Measurements from ENCODE around the gene WDR82.

The WDR82 gene

DNA sequence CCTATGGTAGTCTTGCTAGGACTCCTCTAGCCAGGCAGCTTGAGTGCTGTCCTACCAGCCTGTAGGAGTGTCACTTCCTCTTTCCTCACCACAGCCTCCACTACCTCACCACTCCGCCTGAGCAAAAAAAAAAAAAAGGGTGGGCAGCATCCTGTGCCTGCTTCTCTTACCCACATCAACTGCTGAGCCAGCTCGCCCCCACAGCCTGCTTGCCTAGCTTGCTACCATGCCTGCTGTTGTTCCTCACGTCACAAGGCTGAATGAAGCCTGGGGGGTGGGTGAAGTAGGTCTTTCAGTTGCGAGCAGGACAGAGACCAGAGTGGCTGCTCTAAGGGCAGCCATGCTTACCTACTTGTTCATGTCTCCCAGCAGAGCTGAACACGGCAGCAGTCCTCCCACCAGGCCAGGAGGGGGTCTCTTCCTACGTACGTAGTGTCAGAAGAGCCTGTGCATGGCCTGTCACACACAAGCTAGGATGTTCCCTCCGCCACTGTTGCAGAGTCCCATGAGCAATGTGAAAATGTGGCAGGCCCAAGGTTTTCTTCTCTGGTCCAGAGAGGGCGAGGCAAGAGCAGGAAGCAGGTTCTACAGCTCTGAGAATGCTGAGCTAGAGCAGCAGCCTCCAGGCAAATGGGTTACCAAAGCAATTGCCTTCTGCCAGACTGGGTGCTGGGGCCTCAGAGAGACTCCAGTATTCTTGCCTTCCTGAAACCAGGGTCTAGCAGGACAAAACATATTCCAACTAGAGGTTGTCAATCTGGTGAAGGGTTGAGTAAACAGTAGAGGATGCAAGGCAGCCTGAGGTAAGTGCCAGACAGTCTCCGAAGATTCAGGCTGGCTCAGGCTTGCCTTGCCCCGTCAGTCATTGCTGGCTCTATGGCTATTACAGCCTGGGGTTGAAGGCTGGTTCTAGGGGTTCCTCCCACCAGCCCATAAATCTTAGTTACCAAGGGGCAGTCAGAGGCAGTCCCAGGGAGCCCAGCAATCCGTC, 24.8 kb downstream of the WDR82 start:
- peak in 5 of 14 donors; percentile 34 to 54 (median 38) for DNase-seq

DNA sequence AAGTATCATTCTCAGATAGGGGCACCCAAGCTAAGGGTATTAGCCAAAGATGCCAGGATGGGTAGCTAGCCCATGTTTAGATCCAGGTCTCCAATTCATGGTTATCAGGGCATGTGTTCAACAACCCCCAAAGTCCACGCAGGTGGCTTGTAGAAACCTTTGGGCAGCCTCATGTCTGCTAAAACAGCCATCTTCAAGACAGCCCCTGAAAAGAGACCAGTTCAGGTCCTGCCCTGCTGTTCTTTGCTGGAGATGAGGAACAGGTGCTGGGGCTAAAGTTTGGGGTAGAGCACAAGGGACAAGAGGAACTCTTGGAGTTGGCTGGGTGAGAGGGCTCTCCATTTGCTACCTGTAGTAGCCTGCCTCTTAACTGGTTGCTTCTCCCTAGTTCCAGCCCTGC, 28.3 kb downstream of the WDR82 start:
- DNase-seq = no peak

DNA sequence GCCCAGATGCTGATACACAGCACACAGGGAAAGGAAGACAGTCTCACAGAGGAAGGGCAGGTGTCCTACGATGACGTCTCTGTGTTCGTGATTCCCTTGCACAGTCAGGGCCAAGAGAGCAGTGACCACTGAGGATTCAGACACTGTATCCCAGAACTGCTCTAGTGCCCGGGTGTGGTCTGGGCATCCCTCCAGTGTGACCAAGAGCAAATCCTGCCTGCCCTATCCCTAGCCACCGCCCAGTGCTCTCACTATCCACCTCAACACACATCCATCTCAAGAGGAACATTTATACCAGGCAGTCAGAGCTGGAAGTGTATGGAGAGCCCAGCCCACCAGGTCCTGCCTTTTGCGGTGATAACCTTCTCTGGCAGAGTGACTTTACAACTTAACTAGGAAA, 28.8 kb downstream of the WDR82 start:
- no peak for DNase-seq

DNA sequence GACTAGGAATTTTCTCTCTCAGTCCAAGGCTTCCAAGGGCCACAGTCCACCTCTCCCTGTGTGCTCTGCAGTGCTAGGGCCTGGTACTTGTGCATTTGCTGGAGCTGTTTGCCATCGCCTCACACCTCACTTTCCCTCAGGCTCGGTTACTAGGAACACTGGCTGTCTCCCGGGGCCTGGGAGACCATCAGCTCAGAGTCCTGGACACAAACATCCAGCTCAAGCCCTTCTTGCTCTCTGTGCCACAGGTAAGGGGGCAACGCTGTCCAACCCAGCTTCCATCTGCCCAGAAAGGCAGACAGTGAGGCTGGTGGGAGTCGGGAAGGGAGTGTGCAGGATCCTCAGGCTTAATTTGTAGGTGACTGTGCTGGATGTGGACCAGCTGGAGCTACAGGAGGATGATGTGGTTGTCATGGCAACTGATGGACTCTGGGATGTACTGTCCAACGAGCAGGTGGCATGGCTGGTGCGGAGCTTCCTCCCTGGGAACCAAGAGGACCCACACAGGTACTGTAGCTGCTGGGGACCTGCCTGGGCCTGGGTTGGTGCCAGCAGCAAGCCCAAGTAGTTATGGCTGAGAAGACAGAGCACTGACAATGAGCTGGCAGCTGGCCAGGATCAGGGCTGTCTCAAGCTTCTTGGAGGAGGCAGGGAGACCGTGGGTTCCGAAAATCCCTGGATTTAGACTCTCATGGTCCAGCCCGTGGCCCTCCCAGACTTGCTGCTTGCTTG, 29.5 kb downstream of the WDR82 start:
- peak in 1 of 14 donors; percentile 92 for DNase-seq

DNA sequence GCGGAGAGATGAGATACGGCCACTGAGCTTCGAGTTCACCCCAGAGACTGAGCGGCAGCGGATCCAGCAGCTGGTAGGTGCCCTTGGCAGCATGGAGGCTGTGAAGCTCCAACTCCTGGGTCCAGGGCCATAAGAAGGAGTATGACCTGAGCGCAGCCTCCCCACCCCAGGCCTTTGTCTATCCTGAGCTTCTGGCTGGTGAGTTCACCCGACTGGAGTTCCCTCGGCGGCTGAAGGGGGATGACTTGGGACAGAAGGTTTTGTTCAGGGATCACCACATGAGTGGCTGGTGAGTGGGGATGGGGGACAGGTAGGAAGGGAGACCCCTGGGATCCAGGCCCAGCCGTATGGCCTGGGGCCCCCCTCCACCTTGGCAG, 30.3 kb downstream of the WDR82 start:
- no peak for DNase-seq

DNA sequence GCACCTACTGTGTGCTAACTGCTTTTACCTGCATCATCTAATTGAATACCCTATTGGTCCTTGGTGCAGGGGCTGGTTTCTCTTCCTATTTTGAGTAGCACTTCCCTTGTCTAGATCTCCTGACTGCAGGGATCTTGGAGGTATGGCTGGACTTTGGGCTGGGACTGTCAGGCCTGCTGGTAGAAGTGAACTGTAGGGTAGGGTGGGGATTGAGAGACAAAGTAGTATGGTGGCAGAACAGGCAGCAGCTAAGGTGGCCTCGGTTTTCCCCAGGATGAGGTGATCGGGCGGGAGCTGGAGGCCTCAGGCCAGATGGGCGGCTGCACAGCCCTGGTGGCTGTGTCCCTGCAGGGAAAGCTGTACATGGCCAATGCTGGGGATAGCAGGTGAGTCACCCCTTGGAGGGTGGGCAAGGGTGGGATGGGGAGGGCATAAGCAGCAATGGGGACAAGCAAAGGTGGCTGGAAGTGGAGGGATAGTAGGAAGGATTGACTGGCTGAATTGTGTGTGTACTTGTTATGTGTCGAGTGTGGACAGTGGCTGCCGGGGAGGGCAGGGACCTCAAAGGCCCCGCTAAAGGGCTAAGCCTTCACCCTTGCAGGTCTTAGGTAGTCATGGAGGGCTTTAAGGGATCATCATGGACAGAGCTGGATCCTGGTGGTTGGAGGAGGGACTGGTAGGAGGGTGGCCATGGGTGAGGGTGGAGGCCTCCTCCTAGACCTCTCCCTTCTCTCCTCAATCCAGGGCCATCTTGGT, 30.9 kb downstream of the WDR82 start:
- DNase-seq = no peak

DNA sequence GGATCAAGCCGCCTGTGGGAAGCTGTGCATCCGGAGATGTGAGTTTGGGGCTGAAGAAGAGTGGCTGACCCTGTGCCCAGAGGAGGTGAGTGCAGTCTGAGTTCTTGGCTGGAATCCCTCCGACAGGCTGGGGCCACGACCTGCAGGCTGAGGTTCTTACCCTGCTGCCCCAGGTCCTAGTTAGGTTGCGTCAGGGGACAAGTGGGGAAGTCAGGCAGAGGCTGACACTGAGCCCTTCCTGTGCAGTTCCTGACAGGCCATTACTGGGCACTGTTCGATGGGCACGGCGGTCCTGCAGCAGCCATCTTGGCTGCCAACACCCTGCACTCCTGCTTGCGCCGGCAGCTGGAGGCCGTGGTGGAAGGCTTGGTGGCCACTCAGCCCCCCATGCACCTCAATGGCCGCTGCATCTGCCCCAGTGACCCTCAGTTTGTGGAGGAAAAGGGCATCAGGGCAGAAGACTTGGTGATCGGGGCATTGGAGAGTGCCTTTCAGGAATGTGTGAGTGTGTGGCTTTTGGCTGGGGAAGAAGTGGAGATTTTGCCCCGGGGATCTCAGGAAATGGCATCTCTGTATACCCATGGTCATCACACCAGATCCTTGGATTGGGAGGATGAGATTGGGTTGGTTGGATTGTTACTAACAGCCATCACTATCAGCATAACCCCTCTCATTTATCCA, 31.6 kb downstream of the WDR82 start:
- no peak for DNase-seq

DNA sequence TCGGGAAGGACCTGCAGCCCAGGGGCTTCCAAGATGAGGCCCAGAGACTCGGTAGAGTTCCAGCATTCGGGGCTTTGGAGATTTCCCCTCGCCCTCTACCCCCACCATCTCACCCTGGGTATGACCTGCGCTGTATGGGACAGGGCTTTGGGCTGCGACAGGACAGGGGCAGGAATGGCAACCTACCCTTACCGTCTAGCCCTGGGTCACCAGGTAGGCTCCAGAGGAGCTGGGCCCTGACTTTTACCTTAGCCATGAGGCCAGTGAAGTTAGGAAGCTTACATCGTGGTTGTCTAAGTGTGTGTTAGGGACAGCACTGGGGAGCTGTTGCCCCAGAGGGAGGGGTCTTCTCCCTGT, 32.2 kb downstream of the WDR82 start:
- DNase-seq = no peak

DNA sequence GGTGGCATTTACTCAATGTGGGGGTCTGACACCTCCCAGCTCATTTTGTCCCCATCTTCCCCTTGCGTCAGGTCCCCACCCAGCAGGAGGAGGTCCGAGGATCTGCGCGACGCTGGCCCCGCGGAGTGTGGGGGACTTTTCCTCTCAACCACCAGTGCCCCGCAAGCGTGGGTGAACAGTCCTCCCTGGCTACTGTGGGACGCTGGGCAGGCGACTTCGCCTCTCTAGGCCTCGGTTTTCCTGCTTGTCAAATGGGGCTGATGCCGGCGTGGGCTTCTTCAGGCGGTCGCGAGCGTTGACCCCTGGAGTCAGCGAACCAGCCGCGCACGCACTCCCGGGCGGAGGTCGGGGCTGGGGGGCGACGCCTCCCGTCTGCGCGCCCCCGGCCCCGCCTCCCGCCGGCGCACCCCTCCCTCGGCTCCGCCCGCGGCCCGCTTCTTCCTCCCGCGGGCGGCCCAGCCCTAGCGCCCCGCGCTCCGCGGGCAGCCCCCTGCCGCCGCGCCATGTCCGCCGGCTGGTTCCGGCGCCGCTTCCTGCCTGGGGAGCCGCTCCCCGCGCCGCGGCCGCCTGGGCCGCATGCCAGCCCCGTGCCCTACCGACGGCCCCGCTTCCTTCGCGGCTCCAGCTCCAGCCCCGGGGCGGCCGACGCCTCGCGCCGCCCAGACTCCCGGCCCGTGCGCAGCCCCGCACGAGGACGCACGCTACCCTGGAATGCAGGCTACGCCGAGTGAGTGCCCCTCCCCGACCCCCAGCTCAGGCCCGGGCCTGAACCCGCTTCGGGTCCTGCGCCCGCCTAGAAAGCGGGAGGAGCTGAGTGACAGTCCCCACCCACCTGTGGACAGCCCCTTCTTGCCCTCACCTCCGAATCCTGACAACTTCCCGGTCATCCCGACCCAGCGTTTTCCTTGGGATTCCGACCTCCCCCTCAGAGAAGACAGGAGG, 32.9 kb downstream of the WDR82 start, which contains the start of gene PPM1M:
PPM1M (plus strand) TSS at position 438 of the 942 bp plus-strand sequence; CDS start at position 504, 66 bp downstream.
- peak in 3 of 14 donors; percentile 36 to 54 (median 44) for DNase-seq

DNA sequence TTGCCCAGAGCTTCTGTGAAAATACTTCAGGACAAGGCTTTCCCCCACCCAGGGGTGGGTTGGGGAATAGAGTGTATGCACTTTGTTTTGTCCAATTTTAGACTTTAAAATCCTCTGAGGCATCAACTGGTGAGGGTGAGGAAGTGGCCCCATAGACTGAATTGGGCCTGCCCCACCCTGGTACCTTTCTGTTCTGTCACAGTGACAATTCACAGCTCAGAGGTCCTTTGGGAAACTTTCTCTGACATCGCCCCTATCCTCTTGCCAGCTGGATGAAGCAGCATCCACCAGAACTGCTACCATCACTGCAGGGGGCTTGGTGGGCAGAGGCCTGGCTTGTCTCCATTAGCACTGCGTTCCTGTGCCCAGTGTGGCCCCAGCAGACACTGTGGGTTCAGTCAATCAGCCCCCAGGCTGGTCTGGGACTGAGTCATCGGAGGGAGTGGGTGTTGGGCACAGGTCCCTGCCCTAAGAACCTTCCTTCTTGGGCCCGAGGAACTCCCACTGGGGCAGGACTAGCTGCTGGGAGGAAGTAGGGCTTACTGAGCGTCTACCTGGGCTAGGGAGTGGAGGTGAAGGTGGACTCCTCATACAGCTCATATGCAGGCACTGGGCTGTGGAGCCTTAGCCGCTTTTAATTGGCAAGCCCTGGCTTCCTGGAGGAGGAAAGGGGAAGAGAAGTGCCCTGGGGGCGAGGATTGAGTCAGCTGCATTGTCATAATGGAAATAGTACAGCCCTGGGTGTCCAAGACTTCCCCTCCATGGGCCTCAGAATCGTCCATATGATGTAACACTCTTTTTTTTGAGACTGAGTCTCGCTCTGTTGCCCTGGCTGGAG, 34.4 kb downstream of the WDR82 start:
- peak in 3 of 14 donors; percentile 26 to 68 (median 60) for DNase-seq

DNA sequence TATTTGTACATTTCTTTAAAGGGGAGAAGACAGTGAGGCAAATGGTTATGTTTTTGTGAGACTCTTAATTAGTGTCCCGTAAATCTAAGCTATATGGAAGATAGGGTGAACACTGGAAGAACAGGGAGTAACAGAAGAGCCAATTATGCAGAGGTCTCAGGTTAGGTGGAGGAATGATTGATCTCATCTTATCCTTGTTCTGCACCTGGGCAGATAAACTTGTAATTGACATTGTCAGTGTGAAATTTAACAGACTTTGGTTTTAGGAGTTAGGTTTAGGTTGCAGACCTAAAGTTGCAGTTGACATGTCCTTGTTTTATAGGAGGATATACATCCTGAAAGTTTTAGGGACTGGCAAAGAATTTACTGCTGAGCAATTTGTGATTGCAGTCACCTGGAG, 36.4 kb downstream of the WDR82 start:
- no peak for DNase-seq

DNA sequence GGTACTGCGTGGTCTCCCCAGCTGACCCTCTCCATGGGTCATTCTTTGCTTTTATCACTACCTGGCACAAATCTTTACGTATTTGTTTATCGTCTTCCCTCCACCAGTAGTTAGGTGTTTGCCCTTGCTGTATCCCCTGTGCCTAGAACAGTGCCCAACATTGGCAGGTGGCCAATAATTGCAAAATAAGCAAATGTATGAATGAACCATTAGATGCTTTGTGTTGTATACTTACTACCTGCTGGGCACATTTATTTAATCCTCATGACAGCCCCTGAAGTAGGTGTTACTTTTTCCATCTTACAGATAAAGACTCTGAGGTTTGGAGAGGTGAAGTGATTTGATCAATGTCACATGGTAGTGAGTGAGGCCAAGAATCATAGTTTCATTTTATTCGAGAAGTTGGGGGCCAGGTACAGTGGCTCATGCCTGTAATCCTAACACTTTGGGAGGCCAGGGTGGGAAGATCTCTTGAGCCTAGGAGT, 37.5 kb downstream of the WDR82 start:
- DNase-seq = no peak

DNA sequence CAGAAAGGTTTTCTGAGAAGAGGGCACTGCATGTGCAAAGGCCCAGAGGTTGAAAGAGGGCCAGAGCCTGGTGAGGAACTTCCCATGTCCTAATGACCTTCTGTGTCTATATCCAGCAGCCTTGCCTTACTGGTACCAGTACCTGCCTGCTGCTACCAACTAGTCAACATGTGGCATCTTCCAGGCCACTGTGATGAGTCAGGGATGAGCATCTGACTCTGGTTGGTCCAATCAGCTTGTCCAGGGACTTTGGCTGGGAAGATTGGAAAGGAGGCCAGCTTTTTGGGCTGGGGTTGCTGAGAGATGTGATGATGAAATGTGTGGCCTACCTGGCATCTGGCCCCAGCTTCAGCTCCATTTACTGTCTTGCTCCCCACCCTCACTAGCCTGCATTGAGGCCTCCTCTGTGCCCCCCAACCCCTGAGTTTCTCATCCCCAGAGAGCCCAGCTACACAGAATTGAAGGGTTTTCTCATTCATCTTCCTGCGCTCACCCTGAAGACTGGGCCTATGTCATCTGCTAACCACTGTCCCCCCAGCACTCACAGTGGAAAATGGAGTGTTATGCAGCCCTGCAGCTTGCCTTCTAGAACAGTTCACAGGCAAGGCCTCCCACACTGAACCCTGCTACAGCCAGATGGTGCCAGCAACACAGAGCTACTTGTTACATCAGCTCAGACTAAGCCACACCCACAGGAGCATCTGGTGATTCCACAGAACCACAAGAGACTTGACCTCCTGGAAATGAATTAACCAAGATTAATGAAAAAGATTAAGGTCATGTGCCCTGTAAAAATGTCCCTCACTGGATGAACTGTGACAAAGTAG, 38.2 kb downstream of the WDR82 start:
- peak in 7 of 14 donors; percentile 22 to 73 (median 37) for DNase-seq

DNA sequence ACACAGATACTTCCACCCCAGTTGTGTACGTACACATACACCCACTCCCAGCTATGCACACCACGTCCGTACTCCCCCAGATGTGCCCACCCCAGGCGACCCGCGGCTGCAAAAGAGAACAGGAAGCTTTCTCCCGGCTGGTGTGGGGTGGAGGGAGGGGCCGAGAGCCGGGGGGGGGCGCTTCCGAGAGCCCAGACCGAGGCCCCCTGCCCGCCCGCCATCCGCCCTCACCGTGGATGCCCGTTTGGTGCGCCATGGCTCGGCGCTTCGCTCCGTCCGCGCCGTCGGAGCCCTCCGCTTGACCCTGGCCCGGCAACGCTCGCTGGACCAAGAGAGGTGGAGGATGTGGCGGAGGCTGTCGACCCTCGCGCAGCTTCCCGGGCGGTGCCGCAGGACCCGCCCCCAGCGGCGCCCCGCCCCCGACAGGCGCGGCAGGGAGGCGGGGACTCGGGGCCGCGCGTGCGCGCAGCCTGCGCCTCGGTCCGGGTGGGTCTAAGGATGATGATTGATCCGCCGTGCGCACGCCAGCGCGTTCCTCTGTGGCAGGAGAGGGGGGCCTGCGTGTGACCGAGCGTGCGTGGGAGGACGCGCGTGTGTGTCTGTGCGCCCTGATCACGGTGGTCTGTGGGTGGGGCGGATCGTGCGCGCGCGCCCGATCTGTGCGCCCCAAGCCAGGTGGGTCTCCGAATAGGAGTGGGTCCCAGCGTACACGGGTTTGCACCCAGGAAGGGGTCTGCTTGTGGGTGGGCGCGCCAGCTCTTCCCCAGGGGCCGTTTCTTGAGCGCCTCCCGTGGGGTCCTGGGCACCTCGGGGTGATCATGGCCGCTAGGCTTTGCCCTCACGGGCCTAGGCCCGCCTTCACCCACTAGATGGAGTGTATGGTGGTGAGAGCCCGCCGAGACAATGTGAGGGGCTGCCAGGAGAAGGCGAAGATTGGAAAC, 39.4 kb downstream of the WDR82 start, which contains the start of gene TWF2:
TWF2 (minus strand) TSS at position 398 of the 941 bp plus-strand sequence; CDS start at position 256, 142 bp downstream.
- DNase-seq = peak in 11 of 14 donors; percentile 35 to 85 (median 65)

DNA sequence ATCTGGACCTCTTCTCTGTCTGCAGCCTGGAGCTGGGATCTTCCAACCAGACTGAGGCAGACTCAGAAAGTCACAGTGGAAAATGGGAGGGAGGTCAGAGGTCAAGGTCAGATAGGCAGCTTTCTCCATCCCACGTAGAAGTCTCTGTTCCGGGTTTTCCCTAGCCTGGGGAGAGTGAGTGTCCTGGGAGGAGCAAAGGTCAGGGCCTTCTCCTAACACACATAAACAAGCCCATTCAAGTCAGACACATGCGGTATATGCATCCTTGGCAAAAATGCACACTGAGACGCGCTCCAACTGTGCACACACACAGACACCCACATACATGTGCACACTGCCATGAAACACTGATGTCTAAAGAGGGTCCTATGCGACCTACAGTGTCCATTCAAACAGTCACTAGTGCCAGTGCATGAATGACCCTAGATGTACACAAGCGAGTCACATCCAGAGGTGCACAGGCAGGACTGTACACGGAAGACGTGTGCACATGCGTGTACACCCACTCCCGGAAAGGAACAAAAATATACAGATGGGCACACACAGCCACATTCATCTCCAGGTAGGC, 40.2 kb downstream of the WDR82 start:
- peak in 1 of 14 donors; percentile 77 for DNase-seq

DNA sequence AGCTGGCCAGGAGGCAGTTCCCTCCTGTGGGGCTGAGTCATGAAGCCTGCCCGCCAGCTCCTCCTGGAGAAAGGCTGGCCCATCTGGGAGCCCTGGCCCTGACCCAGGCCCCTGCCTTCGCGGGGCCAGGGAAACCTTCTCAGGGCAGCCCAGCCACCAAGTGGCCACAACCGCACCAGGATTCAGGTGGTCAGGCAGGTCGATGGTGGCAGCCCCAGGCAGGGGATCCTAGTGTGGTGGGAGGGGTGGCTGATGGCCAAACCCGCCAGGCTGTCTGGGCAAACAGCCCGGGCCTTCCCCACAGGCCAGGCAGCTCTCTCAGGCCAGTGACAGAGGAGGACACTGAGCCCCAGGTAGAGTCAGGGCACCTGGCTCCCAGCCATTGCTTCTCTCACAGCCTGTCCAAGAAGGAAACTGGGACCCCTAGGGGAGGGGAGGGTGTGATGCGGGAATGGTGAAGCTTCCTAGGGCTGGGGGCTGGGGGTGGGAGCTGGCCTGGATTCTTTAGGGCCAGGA, 40.7 kb downstream of the WDR82 start:
- peak in 11 of 14 donors; percentile 43 to 94 (median 71) for DNase-seq

All from C1 segment of cervical spinal cord (tissue), 14 donors.